ENCODE results near the gene DOK3. TPM values are rescaled to one million over a fixed set of nuclear protein-coding genes. Genes with fewer than 3 reads are reported as not detected.

DOK3 gene
- total and polyA plus RNA-seq, 2 donors (not counting 3 experiments of a cell fraction or from before 2014, with no cell fraction given): 4.8 to 5.3 TPM

DNA sequence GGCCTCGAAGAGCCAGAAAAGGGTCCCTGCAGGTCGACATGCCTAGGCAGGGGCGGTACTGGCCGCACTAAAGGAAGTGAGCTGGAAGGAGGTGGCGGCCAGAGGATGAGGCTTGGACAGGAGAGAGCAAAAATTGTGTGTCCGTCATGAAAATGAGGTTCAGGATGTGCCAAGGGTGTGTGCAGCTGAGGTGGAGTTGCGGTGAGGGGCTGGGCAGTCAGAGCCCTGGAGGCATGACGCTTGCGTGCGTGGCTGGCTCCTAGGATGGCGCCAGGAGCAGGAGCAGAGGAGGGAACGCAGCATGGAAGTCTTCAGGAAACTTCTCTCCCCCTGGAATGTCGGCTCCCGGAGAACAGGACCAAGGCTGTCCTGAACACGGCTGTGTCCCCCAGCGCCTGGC lies 6.7 kb downstream of the DOK3 start:
- no peaks in the 10 kb centered on the region for H3K9me3 ChIP-seq (replicated peaks; ENCODE audit: control insufficient read depth, insufficient read depth, low read length)
- no peaks in the 10 kb centered on the region for H3K27me3 ChIP-seq (ENCODE audit: control insufficient read depth in 2 of 2, insufficient read depth in 2 of 2, low read length in 2 of 2)
- H3K36me3 ChIP-seq (ENCODE audit: control insufficient read depth in 2 of 2, extremely low read depth in 1 of 2, insufficient read depth in 2 of 2, low read length in 2 of 2): peaks cover 0 to 3% of the 10 kb centered on the region in 2 experiments
- H3K4me3 ChIP-seq (replicated peaks in 1 of 3; ENCODE audit: insufficient read depth in 1 of 3, low read depth in 1 of 3, low read length in 3 of 3): no peak overlapping the region
- BruUV-seq (replicated peaks): no TSS peak
- H2AFZ ChIP-seq (ENCODE audit: low read depth, low read length): no peak overlapping the region
- ChIA-PET POLR2A (no interaction called here), CTCF (interaction anchor here (1.1 to 4.8 kb wide), 4 partner anchors 12 to 112 kb away, joined by 4 to 58 read pairs (median 37); no protein-coding TSS in a partner anchor)
- H3K9me1 ChIP-seq (replicated peaks; ENCODE audit: control insufficient read depth, extremely low read depth, insufficient read depth, low read length): no peaks in the 10 kb centered on the region
- H3K4me1 ChIP-seq (ENCODE audit: control insufficient read depth, extremely low read depth, insufficient read depth, low read length): peaks cover 7% of the 10 kb centered on the region
- FAIRE-seq: no peak
- H3K9ac ChIP-seq (replicated peaks; ENCODE audit: extremely low read depth, insufficient read depth, low read length): no peak overlapping the region
- DNase-seq (ENCODE audit: low read depth, low spot score): no peak
- H3K27ac ChIP-seq (ENCODE audit: insufficient read depth, low read depth, low read length): no peak overlapping the region
- no peaks in the 10 kb centered on the region for H4K20me1 ChIP-seq (replicated peaks; ENCODE audit: control insufficient read depth, extremely low read depth, insufficient read depth, low read length)
- intact Hi-C loops (cut with micrococcal nuclease): no loop called here
- TF ChIP-seq POLR2A (IDR thresholded peaks at IDR 0.05; ENCODE audit: low read depth, low read length) (no peak), EZH2 (IDR thresholded peaks at IDR 0.05; ENCODE audit: borderline replicate concordance, low read depth, low read length, severe bottlenecking) (no peak)
- no peaks in the 10 kb centered on the region for H3K79me2 ChIP-seq (ENCODE audit: control insufficient read depth, insufficient read depth, low read length)
- dilution Hi-C loops (cut with MboI; ENCODE audit: extremely low pct_ligation_motif_present, low sequenced_read_pairs): no loop called here
- H3K4me2 ChIP-seq (ENCODE audit: insufficient read depth, low read length): no peak overlapping the region

- dilution Hi-C loops (cut with MboI; ENCODE audit: extremely low pct_ligation_motif_present, low sequenced_read_pairs): no loop called here
- Histone ChIP-seq H3K27me3 (ENCODE audit: control insufficient read depth in 2 of 2, insufficient read depth in 2 of 2, low read length in 2 of 2) (no peaks in the 10 kb centered on the region), H3K79me2 (ENCODE audit: control insufficient read depth, insufficient read depth, low read length) (no peaks in the 10 kb centered on the region), H3K4me2 (ENCODE audit: insufficient read depth, low read length) (no peak overlapping the region), H3K9ac (replicated peaks; ENCODE audit: extremely low read depth, insufficient read depth, low read length) (no peak overlapping the region), H3K36me3 (ENCODE audit: control insufficient read depth in 2 of 2, extremely low read depth in 1 of 2, insufficient read depth in 2 of 2, low read length in 2 of 2) (peaks cover 0 to 3% of the 10 kb centered on the region in 2 experiments), H3K9me1 (replicated peaks; ENCODE audit: control insufficient read depth, extremely low read depth, insufficient read depth, low read length) (no peaks in the 10 kb centered on the region), H3K4me1 (ENCODE audit: control insufficient read depth, extremely low read depth, insufficient read depth, low read length) (peaks cover 7% of the 10 kb centered on the region), H2AFZ (ENCODE audit: low read depth, low read length) (no peak overlapping the region), H4K20me1 (replicated peaks; ENCODE audit: control insufficient read depth, extremely low read depth, insufficient read depth, low read length) (no peaks in the 10 kb centered on the region), H3K4me3 (replicated peaks in 1 of 3; ENCODE audit: insufficient read depth in 1 of 3, low read depth in 1 of 3, low read length in 3 of 3) (no peak overlapping the region), H3K27ac (ENCODE audit: insufficient read depth, low read depth, low read length) (no peak overlapping the region), H3K9me3 (replicated peaks; ENCODE audit: control insufficient read depth, insufficient read depth, low read length) (no peaks in the 10 kb centered on the region)
- ChIA-PET CTCF (interaction anchor here (0.7 to 4.8 kb wide), 21 partner anchors 8 to 193 kb away, joined by 3 to 58 read pairs (median 4); partner anchors contain the start of genes DDX41 and DOK3), POLR2A (no interaction called here)
- TF ChIP-seq MYC (IDR thresholded peaks at IDR 0.05; ENCODE audit: low read depth, low read length): no peak
- TF ChIP-seq JUN (IDR thresholded peaks at IDR 0.05; ENCODE audit: borderline replicate concordance, insufficient read depth, insufficient read length, low read depth): no peak
- no peak for TF ChIP-seq POLR2A (IDR thresholded peaks at IDR 0.05; ENCODE audit: low read depth, low read length)
- TF ChIP-seq FOS (IDR thresholded peaks at IDR 0.05; ENCODE audit: borderline replicate concordance, insufficient read depth, low read length): no peak
- TF ChIP-seq, protein P1, sequence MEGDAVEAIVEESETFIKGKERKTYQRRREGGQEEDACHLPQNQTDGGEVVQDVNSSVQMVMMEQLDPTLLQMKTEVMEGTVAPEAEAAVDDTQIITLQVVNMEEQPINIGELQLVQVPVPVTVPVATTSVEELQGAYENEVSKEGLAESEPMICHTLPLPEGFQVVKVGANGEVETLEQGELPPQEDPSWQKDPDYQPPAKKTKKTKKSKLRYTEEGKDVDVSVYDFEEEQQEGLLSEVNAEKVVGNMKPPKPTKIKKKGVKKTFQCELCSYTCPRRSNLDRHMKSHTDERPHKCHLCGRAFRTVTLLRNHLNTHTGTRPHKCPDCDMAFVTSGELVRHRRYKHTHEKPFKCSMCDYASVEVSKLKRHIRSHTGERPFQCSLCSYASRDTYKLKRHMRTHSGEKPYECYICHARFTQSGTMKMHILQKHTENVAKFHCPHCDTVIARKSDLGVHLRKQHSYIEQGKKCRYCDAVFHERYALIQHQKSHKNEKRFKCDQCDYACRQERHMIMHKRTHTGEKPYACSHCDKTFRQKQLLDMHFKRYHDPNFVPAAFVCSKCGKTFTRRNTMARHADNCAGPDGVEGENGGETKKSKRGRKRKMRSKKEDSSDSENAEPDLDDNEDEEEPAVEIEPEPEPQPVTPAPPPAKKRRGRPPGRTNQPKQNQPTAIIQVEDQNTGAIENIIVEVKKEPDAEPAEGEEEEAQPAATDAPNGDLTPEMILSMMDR (IDR thresholded peaks at IDR 0.05; ENCODE audit: extremely low read depth in 1 of 2, insufficient read depth in 1 of 2, low read depth in 1 of 2, low read length in 2 of 2): no peak
- TF ChIP-seq POLR2AphosphoS5 (IDR thresholded peaks at IDR 0.05; ENCODE audit: insufficient read depth, low read depth, low read length): no peak
- TF ChIP-seq EZH2 (IDR thresholded peaks at IDR 0.05; ENCODE audit: borderline replicate concordance, low read depth, low read length, severe bottlenecking): no peak
- TF ChIP-seq, protein P2, sequence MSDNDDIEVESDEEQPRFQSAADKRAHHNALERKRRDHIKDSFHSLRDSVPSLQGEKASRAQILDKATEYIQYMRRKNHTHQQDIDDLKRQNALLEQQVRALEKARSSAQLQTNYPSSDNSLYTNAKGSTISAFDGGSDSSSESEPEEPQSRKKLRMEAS (IDR thresholded peaks at IDR 0.05; ENCODE audit: insufficient read depth, insufficient read length): no peak
- no peak for TF ChIP-seq GATA2 (IDR thresholded peaks at IDR 0.05; ENCODE audit: insufficient read depth, insufficient read length, low read depth, low read length)
- BruUV-seq (replicated peaks): no TSS peak
- DNase-seq (ENCODE audit: low read depth, low spot score) (no peak), FAIRE-seq (no peak)
- intact Hi-C loops (cut with micrococcal nuclease): loop anchor here (1.0 to 2.0 kb wide), 5 partner anchors 11 to 387 kb away; no protein-coding TSS in a partner anchor
Measured at GRCh38 chr5:177501874-177502678, 7.5 kb downstream of the DOK3 start.
